Colonic mucosa (tissue), 4 donors: Measurements from ENCODE around the gene TCF4. TPM values are rescaled to one million over a fixed set of nuclear protein-coding genes. Genes with fewer than 3 reads are reported as not detected.

Source experiments
- DNase-seq: peaks from one replicate; pipeline ENCODE4 v3.0.0-alpha.2; 2020
- H3K27ac ChIP-seq: fragments of 200-600 bp; one replicate; pipeline ENCODE4 v1.8.0; 2021
- H3K27me3 ChIP-seq: fragments of 200-600 bp; one replicate; pipeline ENCODE4 v1.8.0; 2021
- H3K36me3 ChIP-seq: fragments of 200-600 bp; one replicate; pipeline ENCODE4 v1.8.0; 2021
- H3K4me1 ChIP-seq: fragments of 200-600 bp; one replicate; pipeline ENCODE4 v1.8.0; 2021; ENCODE audit warnings: mild to moderate bottlenecking
- H3K4me3 ChIP-seq: fragments of 200-600 bp; one replicate; pipeline ENCODE4 v1.8.0; 2021
- H3K9ac ChIP-seq, 2 donors: one replicate each; pipeline ENCODE4 v1.7.0; 2013; ENCODE audit warnings: control low read depth in 2 of 2, low read depth in 2 of 2, low read length in 2 of 2
- H3K9me3 ChIP-seq: fragments of 200-600 bp; one replicate; pipeline ENCODE4 v1.8.0; 2021
- intact Hi-C: fragments of 100-400 bp; cut with DNase I; formaldehyde crosslinking; loops from one replicate; pipeline ENCODE4 v1.14.1; 2022
- total RNA-seq, 2 donors: library from RNA; stranded (reverse); fragmentation: NEBNext Ultra II Directional in 1 of 2; extraction: Animal tissue kit (Norgen Biotek cat#: 25700) in 1 of 2; gene quantifications; one replicate each; pipeline ENCODE4 v1.2.1, GENCODE V29; 2021
- TF ChIP-seq, protein P1 (sequence below): fragments of 200-600 bp; IDR thresholded peaks from one replicate; pipeline ENCODE4 v1.8.0; 2022; ENCODE audit warnings: antibody characterized with exemption, mild to moderate bottlenecking
- donor health status: healthy.
- donor health status: DM: no; HTN: no; CAD: no.
- donor health status: DM: no; HTN: no; CAD: no.

The TCF4 gene
- total RNA-seq, 2 donors from 2014 or later, result 9.8 to 29.0 TPM

GRCh38 chr18:55477860-55478581 is 110.0 kb downstream of the TCF4 start:
- no peak for DNase-seq
- peak overlapping the region; percentile 24 for H3K27ac ChIP-seq
- intact Hi-C loops, result no loop called here
- no peak overlapping the region for H3K9ac ChIP-seq
- no peaks in the 10 kb centered on the region for H3K9me3 ChIP-seq
- peak overlapping the region; percentile 13 for H3K4me3 ChIP-seq
- H3K4me1 ChIP-seq, result no peaks in the 10 kb centered on the region
- no peaks in the 10 kb centered on the region for H3K36me3 ChIP-seq
- H3K27me3 ChIP-seq, result no peaks in the 10 kb centered on the region
- TF ChIP-seq, protein P1, sequence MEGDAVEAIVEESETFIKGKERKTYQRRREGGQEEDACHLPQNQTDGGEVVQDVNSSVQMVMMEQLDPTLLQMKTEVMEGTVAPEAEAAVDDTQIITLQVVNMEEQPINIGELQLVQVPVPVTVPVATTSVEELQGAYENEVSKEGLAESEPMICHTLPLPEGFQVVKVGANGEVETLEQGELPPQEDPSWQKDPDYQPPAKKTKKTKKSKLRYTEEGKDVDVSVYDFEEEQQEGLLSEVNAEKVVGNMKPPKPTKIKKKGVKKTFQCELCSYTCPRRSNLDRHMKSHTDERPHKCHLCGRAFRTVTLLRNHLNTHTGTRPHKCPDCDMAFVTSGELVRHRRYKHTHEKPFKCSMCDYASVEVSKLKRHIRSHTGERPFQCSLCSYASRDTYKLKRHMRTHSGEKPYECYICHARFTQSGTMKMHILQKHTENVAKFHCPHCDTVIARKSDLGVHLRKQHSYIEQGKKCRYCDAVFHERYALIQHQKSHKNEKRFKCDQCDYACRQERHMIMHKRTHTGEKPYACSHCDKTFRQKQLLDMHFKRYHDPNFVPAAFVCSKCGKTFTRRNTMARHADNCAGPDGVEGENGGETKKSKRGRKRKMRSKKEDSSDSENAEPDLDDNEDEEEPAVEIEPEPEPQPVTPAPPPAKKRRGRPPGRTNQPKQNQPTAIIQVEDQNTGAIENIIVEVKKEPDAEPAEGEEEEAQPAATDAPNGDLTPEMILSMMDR, result no peak

DNA sequence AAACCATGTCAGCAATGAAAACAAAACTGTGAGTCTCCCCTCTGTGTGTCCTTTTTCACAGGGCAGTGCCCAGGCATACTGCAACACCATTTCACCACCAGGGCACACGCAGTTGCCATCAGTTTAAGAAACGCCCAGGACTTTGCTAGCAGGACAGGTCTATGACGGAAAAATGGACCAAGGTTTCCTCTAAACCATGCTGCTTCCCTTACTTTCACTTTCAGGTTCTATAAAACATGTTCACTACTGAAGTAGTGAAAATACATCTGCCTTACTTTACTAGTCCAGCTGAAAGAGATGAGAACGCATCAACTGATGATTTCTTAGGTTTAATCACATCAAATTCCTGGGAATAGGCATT is 110.5 kb downstream of the TCF4 start:
- H3K27me3 ChIP-seq, result no peaks in the 10 kb centered on the region
- DNase-seq, result no peak
- H3K4me1 ChIP-seq, result no peaks in the 10 kb centered on the region
- H3K9me3 ChIP-seq, result no peaks in the 10 kb centered on the region
- H3K27ac ChIP-seq, result peak overlapping the region; percentile 24
- intact Hi-C loops, result no loop called here
- H3K9ac ChIP-seq, result no peak overlapping the region
- TF ChIP-seq, protein P1, result no peak
- peak overlapping the region; percentile 13 for H3K4me3 ChIP-seq
- no peaks in the 10 kb centered on the region for H3K36me3 ChIP-seq

- TF ChIP-seq, protein P1, result no peak
- H3K36me3 ChIP-seq, result no peaks in the 10 kb centered on the region
- H3K9ac ChIP-seq, result no peak overlapping the region
- H3K4me3 ChIP-seq, result no peak overlapping the region
- intact Hi-C loops, result no loop called here
- no peaks in the 10 kb centered on the region for H3K4me1 ChIP-seq
- no peak for DNase-seq
- H3K9me3 ChIP-seq, result no peaks in the 10 kb centered on the region
- no peak overlapping the region for H3K27ac ChIP-seq
- no peaks in the 10 kb centered on the region for H3K27me3 ChIP-seq
Observed at GRCh38 chr18:55475916-55476315, 112.1 kb downstream of the TCF4 start.

DNA sequence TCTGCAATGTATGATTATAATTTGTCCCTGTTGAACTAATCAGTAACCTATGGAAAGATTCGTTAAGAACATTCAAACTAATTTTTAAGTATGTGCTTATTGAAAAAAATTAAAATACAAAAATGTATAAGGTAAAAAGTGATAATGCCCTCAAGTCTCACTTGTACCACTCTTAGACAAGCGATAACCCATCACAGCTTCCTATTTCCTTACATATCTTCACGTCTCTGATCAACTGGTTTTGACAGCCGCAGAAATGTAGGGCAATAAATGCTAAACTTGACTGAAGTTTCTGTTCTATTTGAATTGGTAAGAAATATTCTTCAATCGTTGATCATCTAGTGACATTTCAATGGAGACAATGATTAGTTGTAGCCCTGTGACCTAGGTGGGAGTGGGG is 112.5 kb downstream of the TCF4 start:
- H3K4me1 ChIP-seq, result no peaks in the 10 kb centered on the region
- no peak for DNase-seq
- H3K27me3 ChIP-seq, result no peaks in the 10 kb centered on the region
- intact Hi-C loops, result no loop called here
- no peak overlapping the region for H3K27ac ChIP-seq
- no peaks in the 10 kb centered on the region for H3K9me3 ChIP-seq
- H3K4me3 ChIP-seq, result no peak overlapping the region
- H3K36me3 ChIP-seq, result no peaks in the 10 kb centered on the region
- no peak overlapping the region for H3K9ac ChIP-seq
- TF ChIP-seq, protein P1, result no peak

DNA sequence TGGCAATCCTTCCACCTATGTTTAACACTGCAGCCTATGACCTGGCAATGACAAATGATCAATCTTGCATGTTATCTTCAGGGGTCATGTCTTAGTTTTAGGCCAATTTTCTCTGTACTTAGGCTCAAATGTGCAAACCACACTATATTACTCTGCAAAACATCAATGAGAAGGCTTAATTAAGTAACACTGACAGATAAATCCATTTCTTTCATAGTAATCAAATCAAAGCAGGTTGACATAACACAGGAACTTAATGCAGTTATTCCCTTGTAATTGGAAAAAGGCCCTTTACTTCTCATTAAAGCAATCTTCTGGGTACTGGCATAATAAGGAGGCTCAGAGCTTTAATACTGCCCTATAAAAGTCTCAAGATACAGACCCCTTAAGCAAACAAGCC is 114.4 kb downstream of the TCF4 start:
- no peaks in the 10 kb centered on the region for H3K4me1 ChIP-seq
- H3K4me3 ChIP-seq, result no peak overlapping the region
- intact Hi-C loops, result no loop called here
- no peaks in the 10 kb centered on the region for H3K9me3 ChIP-seq
- no peak overlapping the region for H3K27ac ChIP-seq
- no peaks in the 10 kb centered on the region for H3K27me3 ChIP-seq
- TF ChIP-seq, protein P1, result no peak
- no peaks in the 10 kb centered on the region for H3K36me3 ChIP-seq
- no peak for DNase-seq
- H3K9ac ChIP-seq, result no peak overlapping the region
